Bronchial epithelial cell (primary cell): ENCODE results near the gene DAGLB. TPM values are rescaled to one million over a fixed set of nuclear protein-coding genes. Genes with fewer than 3 reads are reported as not detected.

Experiments
- DNase-seq: peaks from one replicate; pipeline ENCODE4 v3.0.0-alpha.2; 2010; ENCODE audit warnings: low read depth
- FAIRE-seq: peaks from 2 replicates; lab custom pipeline; 2011; peaks lifted over from hg19 to GRCh38; lab: Jason Lieb, UNC
- H3K27me3 ChIP-seq: 2 replicates; pipeline ENCODE4 v1.5.1; 2011; ENCODE audit warnings: low read length; ENCODE audit not compliant: control insufficient read depth, insufficient read depth
- H3K36me3 ChIP-seq: 2 replicates; pipeline ENCODE4 v1.5.1; 2011; ENCODE audit warnings: low read length; ENCODE audit not compliant: control insufficient read depth, insufficient read depth
- H3K4me3 ChIP-seq: 2 replicates; pipeline ENCODE4 v1.5.1; 2011; ENCODE audit warnings: mild to moderate bottlenecking, low read depth, low read length, control low read depth
- CTCF ChIP-seq: IDR thresholded peaks from 2 replicates; pipeline ENCODE4 v1.5.1; 2011; ENCODE audit warnings: mild to moderate bottlenecking, moderate library complexity, low read length, control low read depth, inconsistent platforms; ENCODE audit not compliant: insufficient read depth, severe bottlenecking
- total RNA-seq: library from RNA; depleted of rRNA; stranded (reverse); fragments of >200 nt; gene quantifications from 2 replicates; pipeline ENCODE4 v1.2.1, GENCODE V29; 2014

Gene DAGLB
- total RNA-seq, 1 donor from 2014 or later, result 27.1 TPM

- no peak for FAIRE-seq
- no peak for DNase-seq
- Histone ChIP-seq H3K4me3 (no peak overlapping the region), H3K27me3 (no peaks in the 10 kb centered on the region), H3K36me3 (peaks cover 45% of the 10 kb centered on the region)
- TF ChIP-seq CTCF, result no peak
Observed at GRCh38 chr7:6422095-6422494, 25.7 kb downstream of the DAGLB start.

- no peak for FAIRE-seq
- H3K4me3 ChIP-seq, result no peak overlapping the region
- TF ChIP-seq CTCF, result no peak
- DNase-seq, result no peak
- no peaks in the 10 kb centered on the region for H3K27me3 ChIP-seq
- peaks cover 47% of the 10 kb centered on the region for H3K36me3 ChIP-seq
Observed at GRCh38 chr7:6420680-6421079, 27.1 kb downstream of the DAGLB start.

- TF ChIP-seq CTCF, result no peak
- DNase-seq, result no peak
- FAIRE-seq, result no peak
- Histone ChIP-seq H3K36me3 (peaks cover 42% of the 10 kb centered on the region), H3K27me3 (no peaks in the 10 kb centered on the region), H3K4me3 (no peak overlapping the region)
Observed at GRCh38 chr7:6419310-6419773, 28.4 kb downstream of the DAGLB start.

GRCh38 chr7:6417408-6417807 lies 30.3 kb downstream of the DAGLB start:
- Histone ChIP-seq H3K36me3 (peaks cover 39% of the 10 kb centered on the region), H3K4me3 (no peak overlapping the region), H3K27me3 (no peaks in the 10 kb centered on the region)
- DNase-seq (no peak), FAIRE-seq (no peak)
- no peak for TF ChIP-seq CTCF

- no peak for TF ChIP-seq CTCF
- DNase-seq (no peak), FAIRE-seq (no peak)
- Histone ChIP-seq H3K36me3 (peaks cover 32% of the 10 kb centered on the region), H3K27me3 (no peaks in the 10 kb centered on the region), H3K4me3 (no peak overlapping the region)
Observed at GRCh38 chr7:6416516-6417145, 31.1 kb downstream of the DAGLB start.

- TF ChIP-seq CTCF, result no peak
- Histone ChIP-seq H3K36me3 (peaks cover 24% of the 10 kb centered on the region), H3K27me3 (no peaks in the 10 kb centered on the region), H3K4me3 (no peak overlapping the region)
- FAIRE-seq (no peak), DNase-seq (no peak)
Observed at GRCh38 chr7:6413637-6414036, 34.1 kb downstream of the DAGLB start.
